H1 (cell line): ENCODE measurements around the gene CENPP. TPM values are rescaled to one million over a fixed set of nuclear protein-coding genes. Genes with fewer than 3 reads are reported as not detected.

Experiments used
- CHD7 ChIP-seq: fragments of 300-600 bp; sonication (generic); IDR thresholded peaks from 2 replicates; pipeline ENCODE4 v1.7.1; 2012; ENCODE audit warnings: low read length, moderate library complexity, mild to moderate bottlenecking, inconsistent platforms; ENCODE audit not compliant: insufficient replicate concordance
- RFX5 ChIP-seq: IDR thresholded peaks from 2 replicates; pipeline ENCODE4 v1.6.1; 2011; ENCODE audit warnings: low read depth, low read length, improper control_type of control experiment, borderline replicate concordance
- SIN3A ChIP-seq, 2 experiments: IDR thresholded peaks in 1 of 2; conservative IDR thresholded peaks in 1 of 2; 2 replicates each; pipeline ENCODE4 v1.6.1; 2011 to 2012; ENCODE audit warnings: low read length in 2 of 2, improper control_type of control experiment in 1 of 2, low read depth in 1 of 2, mild to moderate bottlenecking in 1 of 2
- polyA plus RNA-seq, 7 experiments: library from polyadenylated mRNA; depleted of rRNA in 3 of 7; stranded (reverse) in 5 of 7; unstranded in 2 of 7; fragments of >200 nt in 5 of 7; fragments of 200-250 nt in 2 of 7; gene quantifications; 1 replicate in 5 of 7; 2 replicates in 1 of 7; 4 replicates in 1 of 7; pipeline versions ENCODE4 v1.2.1 to v1.2.3, GENCODE V29; 2011 to 2013; ENCODE audit warnings: missing spikeins in 2 of 7, mixed read lengths in 2 of 7
- total RNA-seq: library from RNA; stranded (reverse); fragmentation: NEBNext Ultra II Directional; extraction: Animal tissue kit (Norgen Biotek cat#: 25700); gene quantifications from 2 replicates; pipeline ENCODE4 v1.2.1, GENCODE V29; 2021

The CENPP gene
- total and polyA plus RNA-seq, 2 of the 8 experiments (the other 6 are each of a cell fraction or from before 2014, with no cell fraction given) = 2.7 to 10.8 TPM

- TF ChIP-seq CHD7 = no peak
- TF ChIP-seq SIN3A (conservative IDR thresholded peaks at IDR 0.05 in 1 of 2, IDR thresholded peaks at IDR 0.05 in 1 of 2; ENCODE audit: low read depth in 1 of 2, low read length in 2 of 2) = no peak
- TF ChIP-seq RFX5 = no peak
Observed at GRCh38 chr9:92650296-92650695, 324.5 kb downstream of the CENPP start (continued).
